KOPT-K1 (cell line): Measurements from ENCODE around the gene CDC37L1.
"Not testable (repeated sequence)": the region's sequence is repeated elsewhere in the genome, so short reads cannot be mapped to it uniquely, and the experiment has no call there.

Experiments used
- H3K27ac ChIP-seq: fragments of 200-600 bp; sonication (generic); 2 replicates; pipeline ENCODE4 v1.5.1; 2016; ENCODE audit warnings: antibody characterized with exemption, mild to moderate bottlenecking, low read depth, low read length; ENCODE audit not compliant: poor library complexity, severe bottlenecking
- H3K36me3 ChIP-seq: fragments of 200-600 bp; sonication (generic); 2 replicates; pipeline ENCODE4 v1.5.1; 2017; ENCODE audit warnings: antibody characterized with exemption, mild to moderate bottlenecking, low read length, moderate library complexity; ENCODE audit not compliant: insufficient read depth
- H3K9me3 ChIP-seq: fragments of 200-600 bp; sonication (generic); 2 replicates; pipeline ENCODE4 v1.5.1; 2017; ENCODE audit warnings: antibody characterized with exemption, low read length, mild to moderate bottlenecking; ENCODE audit not compliant: insufficient read depth, poor library complexity, severe bottlenecking

CDC37L1 gene

GRCh38 chr9:4746278-4747030, 67.1 kb downstream of the CDC37L1 start:
- Histone ChIP-seq H3K36me3 (no peaks in the 10 kb centered on the region), H3K9me3 (no peaks in the 10 kb centered on the region), H3K27ac (no peak overlapping the region)

- H3K36me3 ChIP-seq = no peaks in the 10 kb centered on the region
- no peak overlapping the region for H3K27ac ChIP-seq
- no peaks in the 10 kb centered on the region for H3K9me3 ChIP-seq
Observed at GRCh38 chr9:4748612-4749011, 69.2 kb downstream of the CDC37L1 start.

DNA sequence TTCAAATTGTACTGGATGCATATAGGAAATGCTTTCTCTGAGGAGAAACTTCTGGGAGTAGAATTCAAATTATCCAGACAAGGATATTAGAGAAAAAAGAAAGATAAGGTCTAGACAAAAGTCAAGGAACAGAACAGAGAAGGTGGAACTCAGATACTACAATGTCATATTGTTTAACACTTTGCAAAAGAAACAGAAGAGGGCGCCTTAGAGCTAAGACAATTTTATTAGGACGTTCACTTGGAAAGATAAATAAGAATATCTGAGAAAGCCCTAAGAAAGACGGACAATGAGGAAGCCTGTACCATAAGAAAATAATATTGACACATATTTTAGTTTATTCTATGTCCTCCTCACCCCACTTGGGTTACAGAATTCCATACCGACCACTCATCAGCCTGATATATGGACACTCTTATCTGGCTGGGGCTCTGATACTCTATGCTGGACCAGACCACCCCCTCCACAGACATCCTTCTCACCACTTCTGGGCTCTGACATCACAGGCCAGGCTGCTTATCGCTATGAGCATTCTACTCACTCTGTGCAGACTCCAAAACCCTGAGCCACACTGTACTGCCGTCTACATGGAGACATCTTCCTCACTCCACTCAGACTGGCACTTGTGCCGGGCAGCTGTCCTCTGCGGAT, 70.8 kb downstream of the CDC37L1 start:
- no peak overlapping the region for H3K27ac ChIP-seq
- H3K36me3 ChIP-seq = no peaks in the 10 kb centered on the region

DNA sequence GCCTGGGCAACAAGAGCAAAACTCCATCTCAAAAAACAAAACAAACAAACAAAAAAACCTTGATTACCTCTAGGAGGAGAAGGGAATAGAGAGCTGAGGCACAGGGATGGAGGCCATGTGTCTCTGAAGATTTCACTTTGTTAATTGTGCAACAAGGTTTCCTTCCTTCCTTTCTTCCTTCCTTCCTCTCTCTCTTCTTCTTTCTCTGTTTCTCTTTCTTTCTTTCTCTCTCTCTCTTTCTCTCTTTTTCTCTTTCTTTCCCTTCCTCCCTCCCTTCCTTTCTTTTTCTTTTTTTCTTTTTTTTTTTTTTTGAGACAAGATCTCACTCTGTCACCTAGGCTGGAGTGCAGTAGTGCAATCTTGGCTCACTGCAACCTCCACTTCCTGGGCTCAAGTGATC, 75.2 kb downstream of the CDC37L1 start:
- H3K36me3 ChIP-seq, H3K27ac ChIP-seq, H3K9me3 ChIP-seq: not testable (repeated sequence)

More for the DNA sequence above, 70.8 kb downstream of the CDC37L1 start:
- no peaks in the 10 kb centered on the region for H3K9me3 ChIP-seq

- Histone ChIP-seq H3K27ac (no peak overlapping the region), H3K36me3 (no peaks in the 10 kb centered on the region), H3K9me3 (no peaks in the 10 kb centered on the region)
Observed at GRCh38 chr9:4755026-4755609, 75.7 kb downstream of the CDC37L1 start.

- Histone ChIP-seq H3K27ac (no peak overlapping the region), H3K36me3 (no peaks in the 10 kb centered on the region), H3K9me3 (no peaks in the 10 kb centered on the region)
Observed at GRCh38 chr9:4756420-4756819, 77.1 kb downstream of the CDC37L1 start.
